Suprapubic skin (tissue), 4 donors: ENCODE results near the gene PEX10. TPM values are rescaled to one million over a fixed set of nuclear protein-coding genes. Genes with fewer than 3 reads are reported as not detected.
"Not testable (repeated sequence)": the region's sequence is repeated elsewhere in the genome, so short reads cannot be mapped to it uniquely, and the experiment has no call there.

Experiments
- DNase-seq, 2 donors: peaks; one replicate each; pipeline ENCODE4 v3.0.0-alpha.2; 2019; ENCODE audit warnings: low spot score in 2 of 2
- H3K27ac ChIP-seq: fragments of 200-600 bp; sonication (generic); one replicate; pipeline ENCODE4 v1.5.1; 2019
- H3K27me3 ChIP-seq: fragments of 200-600 bp; sonication (generic); one replicate; pipeline ENCODE4 v1.5.1; 2019
- H3K36me3 ChIP-seq: fragments of 200-600 bp; sonication (generic); one replicate; pipeline ENCODE4 v1.5.1; 2019
- H3K4me1 ChIP-seq: fragments of 200-600 bp; sonication (generic); one replicate; pipeline ENCODE4 v1.5.1; 2019
- H3K4me3 ChIP-seq: fragments of 200-600 bp; sonication (generic); one replicate; pipeline ENCODE4 v1.5.1; 2019; ENCODE audit warnings: mild to moderate bottlenecking
- H3K9me3 ChIP-seq: fragments of 200-600 bp; sonication (generic); one replicate; pipeline ENCODE4 v1.5.1; 2019
- EP300 ChIP-seq: sonication (generic); formaldehyde crosslinking; IDR thresholded peaks from one replicate; pipeline ENCODE4 v1.6.1; 2017; ENCODE audit warnings: antibody characterized with exemption
- POLR2A ChIP-seq, 2 donors: fragments of 450-650 bp; IDR thresholded peaks; one replicate each; pipeline ENCODE4 v1.6.1; 2017; ENCODE audit warnings: antibody characterized with exemption in 2 of 2, mild to moderate bottlenecking in 2 of 2, moderate library complexity in 2 of 2
- POLR2AphosphoS5 ChIP-seq, 3 donors: sonication (generic); formaldehyde crosslinking; IDR thresholded peaks; one replicate each; pipeline ENCODE4 v1.6.1; 2017; ENCODE audit warnings: antibody characterized with exemption in 3 of 3
- WGBS: methylation state at CpG from one replicate; pipeline ENCODE4 v1.1.5; 2018; 5-methylcytosine and 5-hydroxymethylcytosine counted together
- total RNA-seq, 4 donors: library from RNA; depleted of rRNA; stranded (reverse); fragments of >200 nt; gene quantifications; one replicate each; pipeline ENCODE4 v1.1.0, GENCODE V29; 2016
- TF ChIP-seq, protein P1 (sequence below), 2 donors: fragments of 200-600 bp in 1 of 2; fragments of 450-650 bp in 1 of 2; sonication (generic) in 1 of 2; IDR thresholded peaks; one replicate each; pipeline ENCODE4 v1.5.1; 2016 to 2019; ENCODE audit warnings: antibody characterized with exemption in 2 of 2, mild to moderate bottlenecking in 1 of 2, moderate library complexity in 1 of 2

PEX10 gene
- total RNA-seq, 4 donors from 2014 or later = 16.2 to 39.2 (median 27.3) TPM

DNA sequence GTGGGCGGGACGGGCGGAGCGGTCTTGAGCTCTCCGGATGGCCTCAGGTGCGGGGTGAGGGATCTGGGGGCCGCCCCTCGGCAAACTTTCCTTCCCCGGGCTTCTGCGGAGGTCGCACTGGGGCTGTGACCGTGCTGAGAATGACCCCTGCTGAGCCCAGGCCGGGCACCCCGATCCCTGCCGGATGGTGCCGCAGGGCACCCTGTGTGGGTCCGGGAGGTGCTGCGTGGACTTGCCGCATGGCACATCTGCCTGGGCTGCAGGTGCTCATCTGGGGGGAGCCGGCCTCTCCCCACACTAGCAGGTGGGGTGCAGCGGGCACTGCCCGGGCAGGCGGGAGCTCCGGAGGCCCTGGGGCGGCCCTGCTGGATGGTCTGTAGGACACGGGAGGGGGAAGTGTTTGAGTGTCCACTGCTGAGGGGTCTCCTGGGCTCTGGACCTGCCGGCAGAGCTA, 31.8 kb upstream of the PEX10 start:
- H3K4me3 ChIP-seq = peak overlapping the region; percentile 7
- DNase-seq = no peak
- TF ChIP-seq EP300 = no peak
- TF ChIP-seq, protein P1, sequence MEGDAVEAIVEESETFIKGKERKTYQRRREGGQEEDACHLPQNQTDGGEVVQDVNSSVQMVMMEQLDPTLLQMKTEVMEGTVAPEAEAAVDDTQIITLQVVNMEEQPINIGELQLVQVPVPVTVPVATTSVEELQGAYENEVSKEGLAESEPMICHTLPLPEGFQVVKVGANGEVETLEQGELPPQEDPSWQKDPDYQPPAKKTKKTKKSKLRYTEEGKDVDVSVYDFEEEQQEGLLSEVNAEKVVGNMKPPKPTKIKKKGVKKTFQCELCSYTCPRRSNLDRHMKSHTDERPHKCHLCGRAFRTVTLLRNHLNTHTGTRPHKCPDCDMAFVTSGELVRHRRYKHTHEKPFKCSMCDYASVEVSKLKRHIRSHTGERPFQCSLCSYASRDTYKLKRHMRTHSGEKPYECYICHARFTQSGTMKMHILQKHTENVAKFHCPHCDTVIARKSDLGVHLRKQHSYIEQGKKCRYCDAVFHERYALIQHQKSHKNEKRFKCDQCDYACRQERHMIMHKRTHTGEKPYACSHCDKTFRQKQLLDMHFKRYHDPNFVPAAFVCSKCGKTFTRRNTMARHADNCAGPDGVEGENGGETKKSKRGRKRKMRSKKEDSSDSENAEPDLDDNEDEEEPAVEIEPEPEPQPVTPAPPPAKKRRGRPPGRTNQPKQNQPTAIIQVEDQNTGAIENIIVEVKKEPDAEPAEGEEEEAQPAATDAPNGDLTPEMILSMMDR (IDR thresholded peaks at IDR 0.05) = no peak
- no peak for TF ChIP-seq POLR2A (IDR thresholded peaks at IDR 0.05)
- no peak for TF ChIP-seq POLR2AphosphoS5 (IDR thresholded peaks at IDR 0.05)
- WGBS = 40% methylated on average over 1 of the region's 27 CpGs
- no peaks in the 10 kb centered on the region for H3K36me3 ChIP-seq
- H3K27me3 ChIP-seq = peaks cover 83% of the 10 kb centered on the region
- H3K4me1 ChIP-seq = peaks cover 14% of the 10 kb centered on the region
- H3K27ac ChIP-seq = no peak overlapping the region
- H3K9me3 ChIP-seq = no peaks in the 10 kb centered on the region

DNA sequence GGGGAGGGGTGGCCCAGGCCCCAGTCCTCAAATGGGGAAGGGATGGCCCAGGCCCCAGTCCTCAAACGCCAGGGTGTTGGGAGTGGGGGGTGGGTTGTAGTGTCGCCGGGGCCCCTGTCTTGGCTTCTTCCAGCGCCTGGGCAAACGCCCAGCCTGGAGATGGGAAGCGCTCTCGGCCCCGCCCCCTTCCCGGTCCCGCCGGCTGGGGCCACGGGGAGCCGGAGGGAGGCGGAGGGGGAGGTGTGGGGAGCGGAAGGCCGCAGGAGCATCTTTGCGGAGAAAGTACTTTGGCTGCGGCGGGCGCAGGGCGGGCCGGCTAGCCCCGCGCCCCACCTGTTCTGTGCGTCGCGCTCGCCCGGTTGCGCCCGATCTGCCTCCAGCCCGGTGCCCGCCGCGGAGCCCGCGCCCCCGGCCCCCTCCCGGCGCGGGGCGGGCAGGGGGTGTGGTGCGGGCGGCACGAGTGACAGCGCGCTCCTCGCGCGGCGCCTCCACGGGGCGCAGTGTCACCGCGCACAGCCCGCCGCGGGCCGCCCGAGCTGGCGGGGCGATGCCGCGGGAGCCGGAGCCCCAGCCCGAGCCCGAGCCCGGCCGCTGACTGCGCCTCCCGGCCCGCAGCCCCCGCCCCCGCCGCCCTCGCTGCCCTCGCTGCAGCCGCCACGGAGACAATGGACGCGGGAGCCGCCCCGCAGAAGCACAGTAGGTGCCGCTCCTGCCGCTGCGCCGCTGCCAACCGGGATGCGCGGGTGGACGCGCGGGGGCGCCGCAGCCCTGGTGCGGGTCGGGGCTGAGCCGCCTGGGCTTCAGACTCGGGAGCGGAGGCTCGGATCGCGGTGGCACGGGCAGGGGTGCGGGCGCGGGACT, 31.1 kb upstream of the PEX10 start:
- no peaks in the 10 kb centered on the region for H3K9me3 ChIP-seq
- DNase-seq = no peak
- WGBS = 2% methylated on average over 12 of the region's 107 CpGs
- no peak for TF ChIP-seq POLR2A (IDR thresholded peaks at IDR 0.05)
- TF ChIP-seq, protein P1 (IDR thresholded peaks at IDR 0.05) = no peak
- no peak for TF ChIP-seq POLR2AphosphoS5 (IDR thresholded peaks at IDR 0.05)
- no peak for TF ChIP-seq EP300
- no peak overlapping the region for H3K27ac ChIP-seq
- H3K4me3 ChIP-seq = peak overlapping the region; percentile 20
- peaks cover 17% of the 10 kb centered on the region for H3K4me1 ChIP-seq
- peaks cover 86% of the 10 kb centered on the region for H3K27me3 ChIP-seq
- H3K36me3 ChIP-seq = no peaks in the 10 kb centered on the region

DNA sequence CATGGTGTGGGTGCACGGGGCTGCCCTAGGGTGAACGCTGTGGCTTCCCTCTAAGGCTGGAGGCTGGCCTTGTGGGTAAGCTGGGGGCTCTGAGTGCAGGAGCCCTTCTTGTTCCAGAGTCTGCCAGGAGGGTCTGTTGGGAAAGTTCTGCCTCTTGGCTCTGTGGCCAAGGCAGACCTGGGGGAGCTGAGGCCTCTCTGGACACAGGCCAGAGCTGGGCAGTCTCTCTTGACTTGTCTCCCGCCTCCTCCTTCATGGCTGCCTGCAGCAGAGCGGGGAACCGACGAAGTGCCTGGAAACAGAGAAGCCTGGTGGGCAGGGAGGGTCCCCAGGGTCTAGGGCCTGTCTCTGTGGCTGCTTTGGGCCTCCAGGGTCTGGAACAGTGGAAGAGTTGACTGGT, 30.3 kb upstream of the PEX10 start:
- WGBS = 85% methylated on average over 3 of the region's 6 CpGs
- no peak overlapping the region for H3K4me3 ChIP-seq
- H3K9me3 ChIP-seq = no peaks in the 10 kb centered on the region
- H3K36me3 ChIP-seq = no peaks in the 10 kb centered on the region
- H3K27ac ChIP-seq = no peak overlapping the region
- H3K27me3 ChIP-seq = peaks cover 83% of the 10 kb centered on the region
- TF ChIP-seq POLR2A (IDR thresholded peaks at IDR 0.05) = no peak
- TF ChIP-seq, protein P1 (IDR thresholded peaks at IDR 0.05) = no peak
- no peak for DNase-seq
- peaks cover 24% of the 10 kb centered on the region for H3K4me1 ChIP-seq

DNA sequence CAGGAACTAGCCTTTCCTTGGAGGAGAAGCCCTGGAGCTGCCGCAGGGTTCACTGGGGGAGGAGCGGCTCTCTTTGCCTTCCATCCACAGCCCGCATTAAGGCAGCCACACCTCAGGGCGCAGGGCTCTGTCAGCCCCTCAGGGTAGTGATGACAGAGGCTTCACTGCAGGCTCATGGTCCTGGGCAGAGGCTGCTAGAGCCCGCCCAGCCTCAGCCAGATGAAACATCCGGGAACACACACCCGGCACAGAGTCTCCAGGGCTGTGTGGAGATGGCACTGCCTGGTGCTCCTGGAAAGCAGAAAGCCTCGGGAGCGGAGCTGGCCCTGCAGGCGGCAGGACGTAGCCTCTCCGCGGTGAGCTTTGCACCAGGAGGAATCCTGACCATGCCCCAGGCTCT, 29.4 kb upstream of the PEX10 start:
- TF ChIP-seq POLR2A (IDR thresholded peaks at IDR 0.05) (no peak), EP300 (no peak)
- TF ChIP-seq, protein P1 (IDR thresholded peaks at IDR 0.05) = no peak
- Histone ChIP-seq H3K27ac (no peak overlapping the region), H3K36me3 (no peaks in the 10 kb centered on the region), H3K27me3 (peaks cover 77% of the 10 kb centered on the region), H3K9me3 (no peaks in the 10 kb centered on the region), H3K4me1 (peaks cover 24% of the 10 kb centered on the region), H3K4me3 (no peak overlapping the region)
- WGBS = 73% methylated on average over 12 of the region's 13 CpGs
- no peak for DNase-seq

DNA sequence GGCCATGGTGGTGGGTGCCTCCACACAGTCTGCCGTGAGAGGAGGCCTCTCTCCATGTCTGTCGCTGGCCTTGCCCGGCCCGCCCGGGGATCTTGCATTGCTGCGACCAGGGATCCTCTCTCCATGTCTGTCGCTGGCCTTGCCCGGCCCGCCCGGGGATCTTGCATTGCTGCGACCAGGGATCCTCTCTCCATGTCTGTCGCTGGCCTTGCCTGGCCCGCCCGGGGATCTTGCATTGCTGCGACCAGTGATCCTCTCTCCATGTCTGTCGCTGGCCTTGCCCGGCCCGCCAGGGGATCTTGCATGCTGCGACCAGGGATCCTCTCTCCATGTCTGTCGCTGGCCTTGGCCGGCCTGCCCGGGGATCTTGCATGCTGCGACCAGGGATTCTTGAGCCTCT, 28.0 kb upstream of the PEX10 start:
- 96% methylated on average over 20 of the region's 23 CpGs for WGBS
- H3K4me1 ChIP-seq = peaks cover 24% of the 10 kb centered on the region
- H3K36me3 ChIP-seq, H3K9me3 ChIP-seq, H3K4me3 ChIP-seq, H3K27ac ChIP-seq: not testable (repeated sequence)
- DNase-seq = peak in 1 of 2 donors; percentile 86
- peaks cover 73% of the 10 kb centered on the region for H3K27me3 ChIP-seq
